Inferior parietal cortex (tissue), 1 donor: ENCODE data around the gene SYT2.

Experiments used
- DNase-seq: peaks from one replicate; pipeline ENCODE4 v3.0.0-alpha.2; 2016; ENCODE audit errors: extremely low spot score

Gene SYT2

GRCh38 chr1:202704601-202705000 is 5.7 kb downstream of the SYT2 start:
- no peak for DNase-seq

DNA sequence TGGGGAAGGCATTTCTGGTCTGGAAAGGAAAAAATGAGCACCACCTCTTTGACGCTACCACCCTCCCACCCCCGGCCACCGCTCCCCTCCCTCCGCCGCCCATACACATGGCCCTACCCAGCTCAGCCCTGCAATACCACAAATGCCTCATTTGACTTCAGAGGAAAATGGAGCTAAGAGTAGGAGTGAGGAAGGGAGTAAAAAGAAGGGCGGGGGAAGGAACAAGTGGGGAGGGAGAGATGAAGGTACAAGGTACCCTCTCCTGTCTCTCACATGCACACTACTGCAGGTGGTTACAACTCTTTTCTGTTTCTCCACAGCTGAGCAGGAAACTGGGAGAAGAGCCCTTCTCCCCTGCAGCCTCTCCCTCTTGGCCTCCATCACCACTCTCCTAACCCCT is 7.1 kb downstream of the SYT2 start:
- no peak for DNase-seq

DNA sequence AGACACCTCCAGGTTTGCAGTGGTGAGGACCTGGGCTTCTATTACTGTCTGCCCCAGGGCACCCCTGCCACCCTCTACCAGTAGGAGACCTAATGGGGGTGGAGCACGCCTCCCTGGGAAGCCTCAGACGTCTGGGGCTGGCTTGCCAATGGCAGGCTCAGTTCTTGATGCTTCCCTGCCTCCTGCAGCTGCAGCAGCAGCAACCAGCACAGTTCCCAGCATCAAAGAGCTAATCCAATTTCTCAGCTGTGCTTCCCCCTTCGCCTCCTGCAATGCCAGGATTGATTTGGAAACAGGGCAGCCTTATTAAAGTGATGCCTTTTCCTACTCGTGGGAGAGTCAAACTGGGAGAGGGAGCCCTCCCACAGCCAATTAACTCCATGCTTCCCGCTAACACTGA is 8.2 kb downstream of the SYT2 start:
- no peak for DNase-seq

DNA sequence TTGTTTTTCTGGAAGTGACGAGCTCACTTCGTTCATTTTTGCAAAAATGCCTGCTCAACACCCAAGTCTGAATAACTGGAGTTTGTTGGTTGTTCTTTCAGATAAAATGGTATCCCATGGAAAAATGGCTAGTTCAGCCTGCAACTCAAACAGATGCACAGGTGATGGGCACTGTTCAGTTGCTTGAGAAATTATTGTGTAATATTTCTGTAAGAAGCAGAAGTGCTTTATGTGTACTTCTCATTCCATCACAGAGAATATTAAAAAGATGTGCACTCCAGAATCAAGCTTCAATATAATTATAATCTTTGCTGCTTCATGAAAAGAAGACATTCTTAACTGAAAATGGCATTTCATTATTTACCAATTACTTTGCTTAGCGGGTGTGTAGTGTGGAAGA is 9.1 kb downstream of the SYT2 start:
- no peak for DNase-seq

DNA sequence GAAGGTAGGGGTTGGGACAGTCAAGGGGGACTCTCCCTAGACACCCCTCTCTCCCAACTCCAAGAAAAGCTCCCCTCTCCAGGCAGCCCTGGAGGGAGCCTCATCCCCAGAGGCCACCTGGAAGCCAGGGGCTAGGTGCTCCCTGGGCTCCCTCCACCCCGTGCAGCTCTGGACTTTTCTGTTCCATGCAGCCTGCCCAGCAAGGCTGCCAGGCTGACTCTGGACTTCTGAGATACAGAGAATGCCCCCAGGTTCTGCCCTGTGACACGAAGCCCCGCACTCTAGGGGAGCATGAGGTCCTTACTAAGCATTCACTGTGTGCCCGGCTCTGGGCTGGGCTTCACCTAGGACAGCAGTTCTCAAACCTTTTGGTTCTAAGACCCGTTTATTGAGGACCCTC is 10.2 kb downstream of the SYT2 start:
- DNase-seq: no peak

- no peak for DNase-seq
These were observed 12.0 kb downstream of the SYT2 start for GRCh38 chr1:202698276-202698675.

- DNase-seq: no peak
These were observed 13.2 kb downstream of the SYT2 start for GRCh38 chr1:202697038-202697437.

- DNase-seq: no peak
These were observed 15.9 kb downstream of the SYT2 start for GRCh38 chr1:202694314-202694713.

- peak; percentile 53 for DNase-seq
These were observed 17.2 kb downstream of the SYT2 start for GRCh38 chr1:202692959-202693555.

GRCh38 chr1:202691816-202692215 is 18.4 kb downstream of the SYT2 start:
- no peak for DNase-seq

DNA sequence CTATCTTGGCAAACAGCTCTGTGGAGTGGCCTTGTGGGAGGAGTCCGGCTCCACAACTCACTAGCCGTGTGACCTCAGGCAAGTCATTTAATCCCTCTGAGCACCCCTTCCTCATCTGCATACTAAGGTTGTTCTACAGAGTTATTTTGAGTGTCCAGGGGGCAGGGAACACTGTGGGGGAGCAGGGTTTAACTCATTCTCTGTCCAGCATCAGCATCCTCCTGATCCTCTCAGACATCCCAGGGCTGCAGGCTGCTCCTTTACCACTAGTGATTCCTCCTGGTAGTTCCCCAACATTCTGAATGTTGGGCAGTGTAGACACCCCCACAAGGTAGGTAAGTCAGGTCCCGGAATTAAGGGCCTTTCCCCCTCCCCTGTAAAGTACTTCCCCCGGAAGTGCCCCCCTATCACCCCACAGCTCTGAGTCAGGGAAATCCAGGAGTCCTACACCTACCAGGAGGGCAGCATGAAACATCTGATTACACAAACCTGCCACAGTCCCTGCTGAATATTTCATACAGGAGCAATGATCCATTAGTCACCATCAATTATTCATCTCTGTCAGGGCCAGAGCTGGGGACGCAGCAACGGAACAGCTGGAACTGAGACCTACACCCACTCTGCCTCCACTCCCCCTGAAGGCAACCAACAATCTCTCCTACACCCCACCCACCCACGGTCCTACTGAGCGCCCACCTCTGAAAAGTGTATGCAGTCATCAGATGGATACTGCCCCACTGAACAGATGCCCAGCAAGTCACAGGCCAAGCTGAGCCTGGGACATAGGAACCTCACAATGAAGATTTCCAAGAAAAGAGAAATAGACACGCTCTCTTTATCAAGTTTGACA is 20.5 kb downstream of the SYT2 start:
- DNase-seq: no peak

GRCh38 chr1:202689082-202689481 is 21.2 kb downstream of the SYT2 start:
- DNase-seq: no peak

DNA sequence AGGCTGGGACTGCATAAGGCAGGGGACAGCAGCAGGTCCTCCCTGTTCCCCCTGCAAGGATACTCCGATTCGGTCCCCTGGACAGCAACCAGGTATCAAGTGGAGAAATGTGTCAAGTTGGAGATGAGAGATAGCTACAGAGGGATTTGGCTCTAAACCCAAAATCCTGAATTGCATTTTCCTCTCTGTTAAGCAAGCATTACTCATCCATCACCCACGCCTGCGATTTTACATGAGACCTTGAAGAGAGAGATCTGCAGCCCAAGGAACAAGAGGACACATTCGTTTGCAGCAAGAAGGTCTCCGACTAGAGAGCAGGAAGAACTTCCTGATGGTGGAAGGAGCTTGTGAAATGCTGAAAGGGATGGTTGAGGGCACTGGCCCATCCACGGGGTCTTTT is 21.9 kb downstream of the SYT2 start:
- DNase-seq: peak; percentile 55

DNA sequence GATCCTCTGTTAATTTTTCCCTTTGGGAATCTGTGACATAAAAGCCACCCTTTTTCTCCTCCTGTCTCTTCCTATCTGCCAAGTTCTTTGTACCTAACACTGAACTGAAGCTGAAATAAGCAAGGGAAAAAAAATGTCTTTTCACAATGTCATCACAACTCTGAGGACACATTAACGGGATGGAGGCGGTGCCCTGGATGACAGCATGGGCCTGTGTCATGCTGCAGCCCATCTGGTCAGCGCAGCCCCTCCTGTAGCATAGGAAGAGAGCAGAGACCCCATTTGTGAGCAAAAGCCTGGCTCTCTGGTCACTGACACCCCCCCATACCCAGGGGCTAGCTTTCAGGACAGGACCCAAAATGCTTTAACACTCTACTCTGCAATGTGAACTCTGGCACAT is 22.5 kb downstream of the SYT2 start:
- no peak for DNase-seq

DNA sequence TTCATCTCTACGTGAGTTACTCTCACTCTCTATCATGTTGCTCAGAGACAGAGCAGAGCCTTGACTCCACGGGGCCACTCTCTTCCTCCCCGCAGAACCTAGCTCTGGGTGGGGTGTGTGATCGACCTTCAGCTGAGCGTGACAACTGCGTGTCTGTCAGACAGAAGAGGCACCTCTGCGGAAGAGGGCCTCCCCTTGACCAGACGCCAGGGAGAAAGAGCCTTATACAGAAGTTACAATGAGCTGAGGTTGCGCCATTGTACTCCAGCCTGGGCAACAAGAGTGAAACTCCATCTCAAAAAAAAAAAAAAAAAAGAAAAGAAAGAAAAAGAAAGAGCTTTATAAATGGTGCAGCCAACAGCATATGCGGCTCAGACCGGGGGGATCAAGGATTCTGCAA is 22.9 kb downstream of the SYT2 start:
- no peak for DNase-seq

DNA sequence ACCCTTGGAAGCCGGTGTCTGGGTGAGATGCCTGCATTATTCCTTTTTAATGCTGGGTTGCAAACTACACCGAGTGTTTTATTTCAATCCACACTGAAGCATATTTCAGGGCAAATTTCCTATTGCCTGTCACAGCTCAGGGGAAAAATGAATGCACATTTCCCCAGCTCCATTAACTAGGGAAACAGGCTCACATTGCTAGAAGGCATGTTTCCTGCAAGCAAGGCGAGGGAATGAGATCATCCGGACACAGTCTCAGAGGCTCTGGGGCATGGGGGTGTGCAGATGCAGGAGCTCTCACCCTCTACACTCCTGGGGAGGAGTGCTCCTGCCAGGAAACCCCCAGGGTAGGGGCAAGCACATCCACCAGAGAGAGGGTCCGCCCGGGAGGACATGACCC is 24.6 kb downstream of the SYT2 start:
- no peak for DNase-seq

DNA sequence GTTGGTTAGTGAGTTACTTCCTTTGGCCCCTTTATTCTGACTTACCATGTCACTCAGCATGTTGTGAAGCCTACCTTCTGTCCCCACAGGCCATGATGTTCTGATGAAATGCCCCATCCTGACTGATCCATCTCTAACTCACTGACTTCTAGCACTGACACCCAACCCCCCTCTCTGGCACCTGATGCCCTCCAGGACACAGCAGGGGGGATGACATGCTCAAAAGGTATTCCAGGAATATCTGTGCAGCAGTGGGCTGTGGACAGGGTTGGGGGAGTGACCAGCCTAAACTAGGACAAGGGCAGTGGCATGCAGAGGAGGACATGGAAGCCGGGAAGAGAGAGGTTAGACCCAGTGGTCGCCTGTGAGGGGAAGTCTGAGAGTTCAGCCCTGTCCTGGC is 25.5 kb downstream of the SYT2 start:
- no peak for DNase-seq

DNA sequence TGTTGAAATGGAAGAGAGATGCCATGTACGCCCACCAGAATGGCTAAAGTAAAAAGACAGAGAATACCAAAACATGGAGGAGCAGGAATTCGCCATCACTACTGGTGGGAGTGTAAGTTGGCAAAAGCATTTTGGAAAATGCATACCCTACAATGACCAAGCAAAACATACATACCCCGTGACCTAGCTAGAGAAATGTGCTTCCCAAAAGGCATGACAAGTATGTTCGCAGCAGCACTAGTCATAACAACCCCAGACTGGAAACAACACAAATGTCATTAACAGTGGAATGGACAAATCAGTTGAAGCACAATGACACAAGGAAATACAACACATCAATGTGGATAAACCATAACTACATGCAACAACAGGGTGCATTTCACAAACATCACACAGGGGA is 27.2 kb downstream of the SYT2 start:
- no peak for DNase-seq

DNA sequence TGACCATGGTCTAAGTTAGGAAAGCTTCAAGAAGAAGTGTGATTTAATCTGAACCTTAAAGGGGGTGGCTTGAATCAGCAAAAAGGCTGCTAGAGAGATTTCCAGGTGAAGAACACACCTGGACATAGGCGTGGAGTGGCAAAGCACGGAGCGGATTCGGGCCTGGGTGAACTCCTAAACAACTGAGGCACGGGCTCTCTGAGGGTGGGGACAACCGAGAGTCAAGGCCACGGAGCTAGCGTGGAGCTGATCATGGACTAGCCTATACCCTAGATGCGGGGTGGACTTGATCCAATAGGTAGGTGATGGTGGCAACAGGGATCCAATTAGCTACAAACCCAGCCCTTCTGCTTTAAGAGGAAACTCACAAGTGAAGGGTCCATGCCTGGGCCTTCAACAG is 27.8 kb downstream of the SYT2 start:
- no peak for DNase-seq

DNA sequence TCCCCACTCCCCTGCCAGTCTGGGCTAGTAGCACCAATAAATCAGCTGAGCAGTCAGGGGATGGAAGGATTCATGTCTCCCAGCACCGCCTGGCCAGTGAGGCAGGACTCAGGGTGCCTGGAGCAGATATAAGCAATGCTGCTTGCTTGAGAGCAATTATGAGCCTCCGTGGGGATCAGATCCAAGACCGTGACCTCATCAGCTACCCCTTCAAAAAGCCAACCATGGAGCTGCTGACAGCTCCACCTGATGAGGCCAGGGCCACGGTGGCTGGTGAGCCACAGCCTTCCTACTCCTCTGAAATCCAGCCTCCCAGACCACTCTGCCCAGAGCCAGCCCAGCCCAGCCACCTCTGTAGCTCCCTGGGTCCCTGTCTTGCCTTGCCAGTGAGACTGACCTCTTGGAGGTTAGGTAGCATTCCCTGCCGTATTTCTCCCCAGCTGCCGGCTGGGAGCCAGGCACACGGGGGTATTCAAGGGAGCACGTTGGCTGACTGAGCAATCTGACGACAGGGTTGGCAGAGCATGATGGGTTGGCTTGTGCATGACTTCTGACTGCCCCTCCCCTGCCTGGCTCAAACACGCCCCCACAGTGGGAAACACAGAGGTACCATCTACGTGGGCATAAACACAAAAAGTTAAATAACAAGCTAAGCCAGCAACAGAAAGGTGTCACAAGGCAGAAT is 28.4 kb downstream of the SYT2 start:
- no peak for DNase-seq

- DNase-seq: no peak
These were observed 29.5 kb downstream of the SYT2 start for GRCh38 chr1:202680586-202681352.
